GM12878 (cell line): ENCODE measurements around the gene THAP9. TPM values are rescaled to one million over a fixed set of nuclear protein-coding genes. Genes with fewer than 3 reads are reported as not detected.

ENCODE experiments used
- ATAC-seq: fragments of 200-7000 bp; cut with Tn5 transposase; 3 replicates; pipeline ENCODE4 v1.9.1; 2020; ENCODE audit warnings: mild to moderate bottlenecking, moderate library complexity
- BruUV-seq: library from RNA; stranded (reverse); fragments of 400-500 nt; replicated peaks from 2 replicates; lab custom pipeline; 2021; lab: Mats Ljungman, UMichigan
- CTCF ChIA-PET: fragments of 300-600 bp; sonication (Branson Sonifier 250); formaldehyde crosslinking; extraction: SDS; loops from one replicate; lab custom pipeline; 2021; ENCODE audit warnings: inconsistent platforms; lab: Yijun Ruan, JAX
- POLR2A ChIA-PET: fragments of 350-600 bp; formaldehyde crosslinking; extraction: SDS; loops from one replicate; lab custom pipeline; 2021; ENCODE audit warnings: inconsistent platforms; lab: Charles Lee
- RAD21 ChIA-PET: fragments of 300-600 bp; sonication (Branson Sonifier 250); formaldehyde crosslinking; loops from one replicate; lab custom pipeline; 2023; ENCODE audit warnings: antibody characterized with exemption; ENCODE audit not compliant: unreplicated experiment; lab: Charles Lee
- SMC1A ChIA-PET: fragments of 300-600 bp; sonication (Branson Sonifier 250); formaldehyde crosslinking; loops from one replicate; lab custom pipeline; 2023; ENCODE audit not compliant: unreplicated experiment, uncharacterized antibody; lab: Charles Lee
- DNase-seq: peaks from one replicate; pipeline ENCODE4 v3.0.0-alpha.2; 2011; ENCODE audit warnings: low read depth, low spot score
- FAIRE-seq: peaks from 3 replicates; lab custom pipeline; 2011; peaks lifted over from hg19 to GRCh38; lab: Jason Lieb, UNC
- H2AFZ ChIP-seq: 2 replicates; pipeline ENCODE4 v1.6.0; 2011; ENCODE audit warnings: low read depth, low read length, control low read depth; ENCODE audit not compliant: control insufficient read depth
- H3K27ac ChIP-seq: 2 replicates; pipeline ENCODE4 v1.5.1; 2011; ENCODE audit warnings: control low read depth; ENCODE audit not compliant: control insufficient read depth, insufficient read depth
- H3K27me3 ChIP-seq, 2 experiments: replicated peaks in 1 of 2; 2 replicates each; pipeline versions ENCODE4 v1.6.0 to v1.6.1; 2011; ENCODE audit warnings: low read length in 1 of 2; ENCODE audit not compliant: control insufficient read depth in 2 of 2, insufficient read depth in 2 of 2
- H3K36me3 ChIP-seq, 2 experiments: 2 replicates each; pipeline ENCODE4 v1.5.1; 2011; ENCODE audit warnings: low read length in 1 of 2; ENCODE audit not compliant: control insufficient read depth in 2 of 2, insufficient read depth in 2 of 2
- H3K4me1 ChIP-seq: 2 replicates; pipeline ENCODE4 v1.6.1; 2011; ENCODE audit warnings: mild to moderate bottlenecking, low read length, moderate library complexity, mixed read lengths; ENCODE audit not compliant: control insufficient read depth, insufficient read depth
- H3K4me2 ChIP-seq: 2 replicates; pipeline ENCODE4 v1.6.0; 2011; ENCODE audit warnings: control low read depth; ENCODE audit not compliant: control insufficient read depth, insufficient read depth
- H3K4me3 ChIP-seq: fragments of 200-600 bp; sonication (generic); 2 replicates; pipeline ENCODE4 v1.5.1; 2016
- H3K79me2 ChIP-seq: 2 replicates; pipeline ENCODE4 v1.6.0; 2011; ENCODE audit warnings: low read length; ENCODE audit not compliant: control insufficient read depth, insufficient read depth
- H3K9ac ChIP-seq: 2 replicates; pipeline ENCODE4 v1.8.0; 2011; ENCODE audit warnings: low read length, control low read depth, mixed read lengths; ENCODE audit not compliant: control insufficient read depth, insufficient read depth
- H3K9me3 ChIP-seq: replicated peaks from 3 replicates; pipeline ENCODE4 v1.5.1; 2011; ENCODE audit warnings: mild to moderate bottlenecking, low read length; ENCODE audit not compliant: control insufficient read depth, insufficient read depth
- H4K20me1 ChIP-seq: 2 replicates; pipeline ENCODE4 v1.6.0; 2011; ENCODE audit not compliant: control insufficient read depth, insufficient read depth
- HCFC1 ChIP-seq: fragments of 150-350 bp; IDR thresholded peaks from 2 replicates; pipeline ENCODE4 v1.6.1; 2014; ENCODE audit warnings: low read length
- IKZF1 ChIP-seq: fragments of 450-650 bp; conservative IDR thresholded peaks from 2 replicates; pipeline ENCODE4 v1.6.1; 2017; ENCODE audit warnings: antibody characterized with exemption, mild to moderate bottlenecking
- NFIC ChIP-seq: IDR thresholded peaks from 2 replicates; pipeline ENCODE4 v1.6.1; 2012; ENCODE audit warnings: low read depth, mild to moderate bottlenecking, inconsistent platforms, low read length, moderate library complexity
- PML ChIP-seq: IDR thresholded peaks from 2 replicates; pipeline ENCODE4 v1.6.1; 2012; ENCODE audit warnings: low read length, inconsistent platforms
- SMAD1 ChIP-seq: fragments of 450-650 bp; IDR thresholded peaks from 2 replicates; pipeline ENCODE4 v1.6.1; 2018; ENCODE audit warnings: mild to moderate bottlenecking, low read depth; ENCODE audit not compliant: partially characterized antibody
- ZBED1 ChIP-seq: IDR thresholded peaks from 2 replicates; pipeline ENCODE4 v1.6.1; 2016; ENCODE audit warnings: borderline replicate concordance
- ZNF622 ChIP-seq: fragments of 450-650 bp; IDR thresholded peaks from 2 replicates; pipeline ENCODE4 v1.6.1; 2017; ENCODE audit warnings: mild to moderate bottlenecking, inconsistent platforms
- WGBS: methylation state at CpG from one replicate; pipeline ENCODE4 v1.1.6; 2016; ENCODE audit warnings: low lambda C conversion rate; ENCODE audit not compliant: insufficient replicate concordance, insufficient coverage; ENCODE audit errors: missing lambda C conversion rate; 5-methylcytosine and 5-hydroxymethylcytosine counted together
- in situ Hi-C: fragments of 300-500 bp; cut with MboI; formaldehyde crosslinking; loops from 9 replicates; pipeline ENCODE4 v1.14.3; 2018; ENCODE audit warnings: mixed read lengths
- intact Hi-C: fragments of 100-400 bp; cut with micrococcal nuclease; formaldehyde crosslinking; loops from one replicate; pipeline ENCODE4 v1.14.2; 2022; ENCODE audit not compliant: unreplicated experiment
- polyA plus RNA-seq, 11 experiments: library from polyadenylated mRNA; depleted of rRNA in 4 of 11; unstranded in 6 of 11; stranded (reverse) in 5 of 11; fragments of >200 nt; fragmentation: Nextera tagmentation in 4 of 11; fragmentation: Illumina TruSeq in 1 of 11; extraction: Ambion mirVana in 4 of 11; extraction: Trizol in 1 of 11; gene quantifications; 1 replicate in 1 of 11; 2 replicates in 10 of 11; pipeline versions ENCODE4 v1.2.1 to v1.2.3, GENCODE V29; 2011 to 2016; ENCODE audit warnings: inconsistent platforms in 2 of 11, missing spikeins in 2 of 11, low read depth in 1 of 11
- total RNA-seq, 4 experiments: library from RNA; depleted of rRNA in 3 of 4; stranded (reverse); fragments of >200 nt in 3 of 4; fragmentation: Illumina TruSeq in 1 of 4; extraction: Trizol in 1 of 4; gene quantifications; 2 replicates each; pipeline versions ENCODE4 v1.2.1 to v1.2.3, GENCODE V29; 2013 to 2021
- TF ChIP-seq, protein P1 (sequence below): fragments of 450-650 bp; IDR thresholded peaks from 2 replicates; pipeline ENCODE4 v1.6.1; 2016; ENCODE audit warnings: mild to moderate bottlenecking, moderate library complexity, borderline replicate concordance
- TF ChIP-seq, protein P2 (sequence below): fragments of 450-650 bp; IDR thresholded peaks from 2 replicates; pipeline ENCODE4 v1.6.1; 2018; ENCODE audit warnings: borderline replicate concordance, mild to moderate bottlenecking; ENCODE audit not compliant: partially characterized antibody

The THAP9 gene
- total and polyA plus RNA-seq, 10 of the 15 experiments (the other 5 are each of a cell fraction or from before 2014, with no cell fraction given), result 2.1 to 4.9 (median 3.3) TPM

- BruUV-seq, result no TSS peak
- Histone ChIP-seq H3K4me2 (no peak overlapping the region), H3K27me3 (no peaks in the 10 kb centered on the region), H3K36me3 (peaks cover 2 to 4% of the 10 kb centered on the region in 2 experiments; a peak in 3 of 4 replicates), H3K9me3 (no peaks in the 10 kb centered on the region), H3K4me1 (no peaks in the 10 kb centered on the region), H4K20me1 (no peaks in the 10 kb centered on the region), H3K4me3 (no peak overlapping the region), H2AFZ (no peak overlapping the region), H3K9ac (no peak overlapping the region), H3K79me2 (no peaks in the 10 kb centered on the region), H3K27ac (no peak overlapping the region)
- CTCF ChIA-PET, result interaction anchor here (1.3 kb wide), 1 partner anchor 31 kb away, joined by 3 read pairs; no protein-coding TSS in a partner anchor
- DNase-seq (no peak), FAIRE-seq (no peak), ATAC-seq (no peak)
- SMC1A ChIA-PET, result interaction anchor here (0.7 to 1.3 kb wide), 3 partner anchors 15 to 72 kb away, joined by 3 to 5 read pairs (median 3); no protein-coding TSS in a partner anchor
- RAD21 ChIA-PET, result interaction anchor here (1.5 kb wide), 1 partner anchor 343 kb away, joined by 5 read pairs; no protein-coding TSS in a partner anchor
- TF ChIP-seq IKZF1 (no peak), ZBED1 (no peak), SMAD1 (no peak), PML (no peak), ZNF622 (no peak), NFIC (no peak), HCFC1 (no peak)
- TF ChIP-seq, protein P1, sequence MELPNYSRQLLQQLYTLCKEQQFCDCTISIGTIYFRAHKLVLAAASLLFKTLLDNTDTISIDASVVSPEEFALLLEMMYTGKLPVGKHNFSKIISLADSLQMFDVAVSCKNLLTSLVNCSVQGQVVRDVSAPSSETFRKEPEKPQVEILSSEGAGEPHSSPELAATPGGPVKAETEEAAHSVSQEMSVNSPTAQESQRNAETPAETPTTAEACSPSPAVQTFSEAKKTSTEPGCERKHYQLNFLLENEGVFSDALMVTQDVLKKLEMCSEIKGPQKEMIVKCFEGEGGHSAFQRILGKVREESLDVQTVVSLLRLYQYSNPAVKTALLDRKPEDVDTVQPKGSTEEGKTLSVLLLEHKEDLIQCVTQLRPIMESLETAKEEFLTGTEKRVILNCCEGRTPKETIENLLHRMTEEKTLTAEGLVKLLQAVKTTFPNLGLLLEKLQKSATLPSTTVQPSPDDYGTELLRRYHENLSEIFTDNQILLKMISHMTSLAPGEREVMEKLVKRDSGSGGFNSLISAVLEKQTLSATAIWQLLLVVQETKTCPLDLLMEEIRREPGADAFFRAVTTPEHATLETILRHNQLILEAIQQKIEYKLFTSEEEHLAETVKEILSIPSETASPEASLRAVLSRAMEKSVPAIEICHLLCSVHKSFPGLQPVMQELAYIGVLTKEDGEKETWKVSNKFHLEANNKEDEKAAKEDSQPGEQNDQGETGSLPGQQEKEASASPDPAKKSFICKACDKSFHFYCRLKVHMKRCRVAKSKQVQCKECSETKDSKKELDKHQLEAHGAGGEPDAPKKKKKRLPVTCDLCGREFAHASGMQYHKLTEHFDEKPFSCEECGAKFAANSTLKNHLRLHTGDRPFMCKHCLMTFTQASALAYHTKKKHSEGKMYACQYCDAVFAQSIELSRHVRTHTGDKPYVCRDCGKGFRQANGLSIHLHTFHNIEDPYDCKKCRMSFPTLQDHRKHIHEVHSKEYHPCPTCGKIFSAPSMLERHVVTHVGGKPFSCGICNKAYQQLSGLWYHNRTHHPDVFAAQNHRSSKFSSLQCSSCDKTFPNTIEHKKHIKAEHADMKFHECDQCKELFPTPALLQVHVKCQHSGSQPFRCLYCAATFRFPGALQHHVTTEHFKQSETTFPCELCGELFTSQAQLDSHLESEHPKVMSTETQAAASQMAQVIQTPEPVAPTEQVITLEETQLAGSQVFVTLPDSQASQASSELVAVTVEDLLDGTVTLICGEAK, result no peak
- TF ChIP-seq, protein P2, sequence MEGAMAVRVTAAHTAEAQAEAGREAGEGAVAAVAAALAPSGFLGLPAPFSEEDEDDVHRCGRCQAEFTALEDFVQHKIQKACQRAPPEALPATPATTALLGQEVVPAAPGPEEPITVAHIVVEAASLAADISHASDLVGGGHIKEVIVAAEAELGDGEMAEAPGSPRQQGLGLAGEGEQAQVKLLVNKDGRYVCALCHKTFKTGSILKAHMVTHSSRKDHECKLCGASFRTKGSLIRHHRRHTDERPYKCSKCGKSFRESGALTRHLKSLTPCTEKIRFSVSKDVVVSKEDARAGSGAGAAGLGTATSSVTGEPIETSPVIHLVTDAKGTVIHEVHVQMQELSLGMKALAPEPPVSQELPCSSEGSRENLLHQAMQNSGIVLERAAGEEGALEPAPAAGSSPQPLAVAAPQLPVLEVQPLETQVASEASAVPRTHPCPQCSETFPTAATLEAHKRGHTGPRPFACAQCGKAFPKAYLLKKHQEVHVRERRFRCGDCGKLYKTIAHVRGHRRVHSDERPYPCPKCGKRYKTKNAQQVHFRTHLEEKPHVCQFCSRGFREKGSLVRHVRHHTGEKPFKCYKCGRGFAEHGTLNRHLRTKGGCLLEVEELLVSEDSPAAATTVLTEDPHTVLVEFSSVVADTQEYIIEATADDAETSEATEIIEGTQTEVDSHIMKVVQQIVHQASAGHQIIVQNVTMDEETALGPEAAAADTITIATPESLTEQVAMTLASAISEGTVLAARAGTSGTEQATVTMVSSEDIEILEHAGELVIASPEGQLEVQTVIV, result no peak
- POLR2A ChIA-PET, result interaction anchor here (0.5 kb wide), 1 partner anchor 101 kb away, joined by 4 read pairs; no protein-coding TSS in a partner anchor
- in situ Hi-C loops, result no loop called here
- whole genome bisulfite sequencing, result 92% methylated on average over 2 of the region's 2 CpGs
- intact Hi-C loops, result no loop called here
Measured at GRCh38 chr4:82939414-82939813, 38.9 kb downstream of the THAP9 start.
